Keratinocyte (primary cell): ENCODE results near the gene FLNC. TPM values are rescaled to one million over a fixed set of nuclear protein-coding genes. Genes with fewer than 3 reads are reported as not detected.

Source experiments
- DNase-seq: peaks from one replicate; pipeline ENCODE4 v3.0.0-alpha.2; 2011; ENCODE audit warnings: low read depth, missing footprints, low spot score
- FAIRE-seq: peaks from 2 replicates; lab custom pipeline; 2011; peaks lifted over from hg19 to GRCh38; lab: Jason Lieb, UNC
- H2AFZ ChIP-seq: 2 replicates; pipeline ENCODE4 v1.6.0; 2012; ENCODE audit warnings: low read length, control low read depth, inconsistent platforms; ENCODE audit not compliant: control insufficient read depth
- H3K27ac ChIP-seq: 2 replicates; pipeline ENCODE4 v1.5.1; 2011; ENCODE audit warnings: low read length; ENCODE audit not compliant: control insufficient read depth, insufficient read depth
- H3K27me3 ChIP-seq: 3 replicates; pipeline ENCODE4 v1.6.0; 2011; ENCODE audit warnings: low read length; ENCODE audit not compliant: control insufficient read depth, insufficient read depth; ENCODE audit errors: extremely low read depth
- H3K36me3 ChIP-seq, 2 experiments: 2 replicates in 1 of 2; 3 replicates in 1 of 2; pipeline ENCODE4 v1.5.1; 2011; ENCODE audit warnings: low read length in 2 of 2, mild to moderate bottlenecking in 1 of 2; ENCODE audit not compliant: control insufficient read depth in 2 of 2, insufficient read depth in 2 of 2; ENCODE audit errors: extremely low read depth in 1 of 2
- H3K4me1 ChIP-seq: 3 replicates; pipeline ENCODE4 v1.5.1; 2011; ENCODE audit warnings: low read length; ENCODE audit not compliant: control insufficient read depth, insufficient read depth; ENCODE audit errors: extremely low read depth
- H3K4me2 ChIP-seq: 3 replicates; pipeline ENCODE4 v1.6.0; 2011; ENCODE audit warnings: low read depth, low read length; ENCODE audit not compliant: control insufficient read depth, insufficient read depth; ENCODE audit errors: extremely low read depth
- H3K4me3 ChIP-seq, 3 experiments: fragments of 200-600 bp in 1 of 3; sonication (generic) in 1 of 3; 2 replicates in 2 of 3; 3 replicates in 1 of 3; pipeline ENCODE4 v1.5.1; 2011 to 2016; ENCODE audit warnings: low read length in 3 of 3, mild to moderate bottlenecking in 3 of 3, control low read depth in 2 of 3, inconsistent platforms in 1 of 3, low read depth in 1 of 3, mixed read lengths in 1 of 3, mixed run types in 1 of 3, moderate library complexity in 1 of 3; ENCODE audit not compliant: control insufficient read depth in 2 of 3, insufficient read depth in 2 of 3; ENCODE audit errors: extremely low read depth in 1 of 3
- H3K79me2 ChIP-seq: 2 replicates; pipeline ENCODE4 v1.6.0; 2012; ENCODE audit warnings: low read length; ENCODE audit not compliant: control insufficient read depth, insufficient read depth
- H3K9ac ChIP-seq: 3 replicates; pipeline ENCODE4 v1.6.0; 2011; ENCODE audit warnings: low read length; ENCODE audit not compliant: control insufficient read depth, insufficient read depth; ENCODE audit errors: extremely low read depth
- H3K9me1 ChIP-seq: 3 replicates; pipeline ENCODE4 v1.6.0; 2011; ENCODE audit warnings: low read length; ENCODE audit not compliant: control insufficient read depth, insufficient read depth; ENCODE audit errors: extremely low read depth
- H3K9me3 ChIP-seq: 2 replicates; pipeline ENCODE4 v1.5.1; 2012; ENCODE audit warnings: low read depth, low read length; ENCODE audit not compliant: control insufficient read depth
- H4K20me1 ChIP-seq: 3 replicates; pipeline ENCODE4 v1.6.0; 2011; ENCODE audit warnings: low read length; ENCODE audit not compliant: control insufficient read depth, insufficient read depth; ENCODE audit errors: extremely low read depth
- CTCF ChIP-seq, 3 experiments: IDR thresholded peaks in 1 of 3; conservative IDR thresholded peaks in 1 of 3; optimal IDR thresholded peaks in 1 of 3; 2 replicates in 2 of 3; 3 replicates in 1 of 3; pipeline versions ENCODE3 to v1.5.1; 2011; ENCODE audit warnings: low read length in 3 of 3, mild to moderate bottlenecking in 3 of 3, moderate library complexity in 2 of 3, control low read depth in 1 of 3, inconsistent platforms in 1 of 3; ENCODE audit not compliant: insufficient read depth in 2 of 3; ENCODE audit errors: extremely low read depth in 1 of 3
- EZH2 ChIP-seq: IDR thresholded peaks from one replicate; pipeline ENCODE4 v1.6.1; 2012; ENCODE audit warnings: inconsistent platforms, mild to moderate bottlenecking, low read length, moderate library complexity
- dilution Hi-C: fragments of 300-500 bp; cut with MboI; formaldehyde crosslinking; loops from one replicate; pipeline ENCODE4 v1.7.0; 2020; ENCODE audit warnings: low sequenced_read_pairs; ENCODE audit not compliant: extremely low pct_ligation_motif_present
- polyA plus RNA-seq, 5 experiments: library from polyadenylated mRNA; depleted of rRNA in 3 of 5; stranded (reverse) in 3 of 5; stranded (forward) in 1 of 5; unstranded in 1 of 5; fragments of >200 nt; gene quantifications; 1 replicate in 1 of 5; 2 replicates in 3 of 5; 3 replicates in 1 of 5; pipeline versions ENCODE4 v1.2.1 to v1.2.3, GENCODE V29; 2011 to 2012; ENCODE audit warnings: missing spikeins in 2 of 5, low read depth in 1 of 5, low replicate concordance in 1 of 5

FLNC gene
- polyA plus RNA-seq, 1 donor (not counting 4 experiments of a cell fraction or from before 2014, with no cell fraction given): 0.03 TPM

DNA sequence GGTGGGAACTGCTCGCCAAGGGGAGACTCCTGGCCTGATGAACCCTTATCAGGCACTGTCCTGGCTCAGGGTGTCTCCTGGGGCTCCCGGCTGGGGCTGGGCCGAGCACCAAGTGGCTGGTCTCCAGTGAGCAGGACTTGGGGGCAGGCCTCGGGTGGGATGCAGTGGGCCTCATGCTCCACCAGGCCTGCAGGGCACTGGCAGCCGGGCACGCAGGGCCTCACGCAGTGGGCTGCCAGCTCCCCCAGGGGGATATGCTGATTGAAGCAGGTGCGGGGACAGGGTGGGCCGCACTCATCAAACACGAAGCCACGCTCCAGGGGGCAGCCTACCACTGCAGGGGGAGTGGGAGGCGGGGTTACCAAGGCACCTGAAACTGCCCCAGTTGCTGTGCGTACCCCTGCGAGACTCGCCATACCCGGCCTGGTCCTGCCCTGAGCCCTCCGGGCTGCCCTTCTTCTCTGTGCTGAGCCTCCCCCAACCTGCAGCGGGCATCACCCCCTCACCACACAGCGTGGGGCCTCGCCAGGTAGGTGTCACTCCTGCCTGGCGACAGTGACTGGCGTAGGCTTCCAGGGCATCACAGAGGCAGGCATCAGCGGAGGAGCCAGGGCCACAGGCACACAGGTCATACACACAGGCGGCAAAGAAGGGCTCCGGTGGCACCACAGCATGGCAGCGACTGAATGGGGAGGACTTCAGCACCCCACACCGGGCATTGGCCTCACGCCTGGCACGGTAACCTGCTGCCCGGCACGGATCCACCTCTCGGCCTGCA, 47.0 kb downstream of the FLNC start:
- dilution Hi-C loops: no loop called here

GRCh38 chr7:128877756-128878120, 47.5 kb downstream of the FLNC start:
- Histone ChIP-seq H2AFZ (no peak overlapping the region), H3K9me1 (no peaks in the 10 kb centered on the region), H3K9me3 (no peaks in the 10 kb centered on the region), H3K79me2 (no peaks in the 10 kb centered on the region), H3K4me3 (no peak overlapping the region), H3K4me2 (no peak overlapping the region), H3K36me3 (no peaks in the 10 kb centered on the region), H3K4me1 (peaks cover 10% of the 10 kb centered on the region), H3K27ac (no peak overlapping the region), H3K9ac (no peak overlapping the region), H4K20me1 (no peaks in the 10 kb centered on the region), H3K27me3 (no peaks in the 10 kb centered on the region)
- TF ChIP-seq EZH2 (no peak), CTCF (optimal IDR thresholded peaks at IDR 0.05 in 1 of 3, IDR thresholded peaks at IDR 0.05 in 1 of 3, conservative IDR thresholded peaks at IDR 0.05 in 1 of 3; ENCODE audit: extremely low read depth in 1 of 3, insufficient read depth in 2 of 3, low read length in 3 of 3) (no peak)
- DNase-seq (no peak), FAIRE-seq (no peak)
- dilution Hi-C loops: no loop called here

More for the DNA sequence above, 47.0 kb downstream of the FLNC start:
- no peak for DNase-seq
- Histone ChIP-seq H2AFZ (no peak overlapping the region), H3K9me1 (no peaks in the 10 kb centered on the region), H3K4me2 (no peak overlapping the region), H3K4me3 (no peak overlapping the region), H4K20me1 (no peaks in the 10 kb centered on the region), H3K36me3 (no peaks in the 10 kb centered on the region), H3K27me3 (no peaks in the 10 kb centered on the region), H3K9ac (no peak overlapping the region), H3K4me1 (peaks cover 15% of the 10 kb centered on the region), H3K27ac (no peak overlapping the region), H3K79me2 (no peaks in the 10 kb centered on the region), H3K9me3 (no peaks in the 10 kb centered on the region)
- TF ChIP-seq CTCF (optimal IDR thresholded peaks at IDR 0.05 in 1 of 3, IDR thresholded peaks at IDR 0.05 in 1 of 3, conservative IDR thresholded peaks at IDR 0.05 in 1 of 3; ENCODE audit: extremely low read depth in 1 of 3, insufficient read depth in 2 of 3, low read length in 3 of 3) (no peak), EZH2 (no peak)
- no peak for FAIRE-seq
